ENCODE data around the gene ZNF581.

GRCh38 chr19:55609326-55609725 lies 34.1 kb upstream of the ZNF581 start:
- no peak for TF ChIP-seq CTCF (IDR thresholded peaks at IDR 0.05; ENCODE audit: low read depth, low read length)
- no peak for TF ChIP-seq EZH2phosphoT487 (IDR thresholded peaks at IDR 0.05; ENCODE audit: low read depth)

Measured in OCI-LY3 (cell line).